ENCODE measurements around the gene NPAS3.

Gene NPAS3

GRCh38 chr14:33773205-33774030 is 834.7 kb downstream of the NPAS3 start:
- H3K4me3 ChIP-seq (ENCODE audit: low read depth, low read length), result no peak overlapping the region
- TF ChIP-seq CTCF (IDR thresholded peaks at IDR 0.05; ENCODE audit: low read depth, low read length, missing control alignments), result no peak
- no peak for DNase-seq (ENCODE audit: low read depth)

- DNase-seq (ENCODE audit: low read depth), result no peak
- TF ChIP-seq CTCF (IDR thresholded peaks at IDR 0.05; ENCODE audit: low read depth, low read length, missing control alignments), result no peak
- no peak overlapping the region for H3K4me3 ChIP-seq (ENCODE audit: low read depth, low read length)
Measured at GRCh38 chr14:33774161-33774560, 835.5 kb downstream of the NPAS3 start.

- H3K4me3 ChIP-seq (ENCODE audit: low read depth, low read length), result no peak overlapping the region
- DNase-seq (ENCODE audit: low read depth), result no peak
- TF ChIP-seq CTCF (IDR thresholded peaks at IDR 0.05; ENCODE audit: low read depth, low read length, missing control alignments), result no peak
Measured at GRCh38 chr14:33774723-33775470, 836.2 kb downstream of the NPAS3 start.

- no peak overlapping the region for H3K4me3 ChIP-seq (ENCODE audit: low read depth, low read length)
- DNase-seq (ENCODE audit: low read depth), result no peak
- no peak for TF ChIP-seq CTCF (IDR thresholded peaks at IDR 0.05; ENCODE audit: low read depth, low read length, missing control alignments)
Measured at GRCh38 chr14:33776871-33777270, 838.2 kb downstream of the NPAS3 start.

GRCh38 chr14:33777681-33778080 is 839.0 kb downstream of the NPAS3 start:
- no peak overlapping the region for H3K4me3 ChIP-seq (ENCODE audit: low read depth, low read length)
- DNase-seq (ENCODE audit: low read depth), result no peak
- TF ChIP-seq CTCF (IDR thresholded peaks at IDR 0.05; ENCODE audit: low read depth, low read length, missing control alignments), result no peak

GRCh38 chr14:33780035-33780434 is 841.4 kb downstream of the NPAS3 start:
- TF ChIP-seq CTCF (IDR thresholded peaks at IDR 0.05; ENCODE audit: low read depth, low read length, missing control alignments), result no peak
- no peak overlapping the region for H3K4me3 ChIP-seq (ENCODE audit: low read depth, low read length)
- DNase-seq (ENCODE audit: low read depth), result no peak
